A673 (cell line): ENCODE data around the gene ISYNA1. TPM values are rescaled to one million over a fixed set of nuclear protein-coding genes. Genes with fewer than 3 reads are reported as not detected.
"Not testable (repeated sequence)": the region's sequence is repeated elsewhere in the genome, so short reads cannot be mapped to it uniquely, and the experiment has no call there.

ENCODE experiments used
- BruUV-seq: library from RNA; stranded (reverse); fragments of 400-500 nt; replicated peaks from 2 replicates; lab custom pipeline; 2021; lab: Mats Ljungman, UMichigan
- CTCF ChIA-PET: fragments of 300-600 bp; sonication (Branson Sonifier 250); formaldehyde crosslinking; loops from one replicate; lab custom pipeline; 2022; ENCODE audit warnings: antibody characterized with exemption; lab: Charles Lee
- POLR2A ChIA-PET: fragments of 300-600 bp; sonication (Branson Sonifier 250); formaldehyde crosslinking; loops from one replicate; lab custom pipeline; 2022; ENCODE audit warnings: antibody characterized with exemption; ENCODE audit not compliant: low non-redundant PET; lab: Charles Lee
- DNase-seq: peaks from one replicate; pipeline ENCODE4 v3.0.0-alpha.2; 2015; ENCODE audit warnings: low spot score
- H3K27ac ChIP-seq: fragments of 200-600 bp; sonication (generic); 2 replicates; pipeline ENCODE4 v1.5.1; 2016; ENCODE audit warnings: mixed run types, low read depth, mild to moderate bottlenecking, mixed read lengths, antibody characterized with exemption, low read length; ENCODE audit not compliant: poor library complexity, severe bottlenecking
- H3K27me3 ChIP-seq: fragments of 200-600 bp; sonication (generic); replicated peaks from 2 replicates; pipeline ENCODE4 v1.6.1; 2017; ENCODE audit warnings: mixed run types, low read depth, mild to moderate bottlenecking, mixed read lengths, antibody characterized with exemption, low read length; ENCODE audit not compliant: insufficient read depth, poor library complexity
- H3K36me3 ChIP-seq: fragments of 200-600 bp; sonication (generic); 2 replicates; pipeline ENCODE4 v1.6.1; 2016; ENCODE audit warnings: mixed run types, mild to moderate bottlenecking, mixed read lengths, antibody characterized with exemption, low read length; ENCODE audit not compliant: insufficient read depth, poor library complexity, severe bottlenecking
- H3K4me1 ChIP-seq: fragments of 200-600 bp; sonication (generic); 2 replicates; pipeline ENCODE4 v1.6.1; 2017; ENCODE audit warnings: mixed run types, mild to moderate bottlenecking, mixed read lengths, antibody characterized with exemption, low read length; ENCODE audit not compliant: insufficient read depth, poor library complexity, severe bottlenecking
- H3K4me3 ChIP-seq: fragments of 200-600 bp; sonication (generic); 2 replicates; pipeline ENCODE4 v1.5.1; 2016; ENCODE audit warnings: low read depth, mixed run types, mild to moderate bottlenecking, mixed read lengths, low read length; ENCODE audit not compliant: poor library complexity, severe bottlenecking
- H3K9me3 ChIP-seq: fragments of 200-600 bp; sonication (generic); 2 replicates; pipeline ENCODE4 v1.6.1; 2016; ENCODE audit warnings: mixed run types, low read depth, mild to moderate bottlenecking, mixed read lengths, antibody characterized with exemption, low read length; ENCODE audit not compliant: poor library complexity, severe bottlenecking
- EZH2 ChIP-seq: fragments of 200-600 bp; sonication (generic); IDR thresholded peaks from 2 replicates; pipeline ENCODE4 v1.6.1; 2017; ENCODE audit warnings: borderline replicate concordance, low read depth, mild to moderate bottlenecking, mixed read lengths, antibody characterized with exemption, low read length; ENCODE audit not compliant: poor library complexity, severe bottlenecking
- intact Hi-C: fragments of 100-400 bp; cut with micrococcal nuclease; formaldehyde crosslinking; loops from one replicate; pipeline ENCODE4 v1.10.0; 2022; ENCODE audit not compliant: unreplicated experiment
- total RNA-seq: library from RNA; stranded (reverse); gene quantifications from 2 replicates; pipeline ENCODE4 v1.2.3, GENCODE V29; 2021
- TF ChIP-seq, protein P1 (sequence below): fragments of 300-800, 200-600 bp; sonication (generic); conservative IDR thresholded peaks from 2 replicates; pipeline ENCODE4 v1.5.1; 2017; ENCODE audit warnings: low read depth, mild to moderate bottlenecking, antibody characterized with exemption, low read length, moderate library complexity, mixed read lengths

Gene ISYNA1
- total RNA-seq, 1 experiment from 2014 or later = 153 TPM

GRCh38 chr19:18406749-18407148 lies 31.2 kb downstream of the ISYNA1 start:
- DNase-seq = no peak
- H3K9me3 ChIP-seq = no peaks in the 10 kb centered on the region
- intact Hi-C loops = no loop called here
- no TSS peak for BruUV-seq
- no peak overlapping the region for H3K27ac ChIP-seq
- POLR2A ChIA-PET = no interaction called here
- H3K36me3 ChIP-seq = no peaks in the 10 kb centered on the region
- no peaks in the 10 kb centered on the region for H3K4me1 ChIP-seq
- no peak for TF ChIP-seq EZH2
- TF ChIP-seq, protein P1, sequence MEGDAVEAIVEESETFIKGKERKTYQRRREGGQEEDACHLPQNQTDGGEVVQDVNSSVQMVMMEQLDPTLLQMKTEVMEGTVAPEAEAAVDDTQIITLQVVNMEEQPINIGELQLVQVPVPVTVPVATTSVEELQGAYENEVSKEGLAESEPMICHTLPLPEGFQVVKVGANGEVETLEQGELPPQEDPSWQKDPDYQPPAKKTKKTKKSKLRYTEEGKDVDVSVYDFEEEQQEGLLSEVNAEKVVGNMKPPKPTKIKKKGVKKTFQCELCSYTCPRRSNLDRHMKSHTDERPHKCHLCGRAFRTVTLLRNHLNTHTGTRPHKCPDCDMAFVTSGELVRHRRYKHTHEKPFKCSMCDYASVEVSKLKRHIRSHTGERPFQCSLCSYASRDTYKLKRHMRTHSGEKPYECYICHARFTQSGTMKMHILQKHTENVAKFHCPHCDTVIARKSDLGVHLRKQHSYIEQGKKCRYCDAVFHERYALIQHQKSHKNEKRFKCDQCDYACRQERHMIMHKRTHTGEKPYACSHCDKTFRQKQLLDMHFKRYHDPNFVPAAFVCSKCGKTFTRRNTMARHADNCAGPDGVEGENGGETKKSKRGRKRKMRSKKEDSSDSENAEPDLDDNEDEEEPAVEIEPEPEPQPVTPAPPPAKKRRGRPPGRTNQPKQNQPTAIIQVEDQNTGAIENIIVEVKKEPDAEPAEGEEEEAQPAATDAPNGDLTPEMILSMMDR = no peak
- H3K27me3 ChIP-seq = no peaks in the 10 kb centered on the region
- no peak overlapping the region for H3K4me3 ChIP-seq
- CTCF ChIA-PET = interaction anchor here (1.3 kb wide), 1 partner anchor 129 kb away, joined by 4 read pairs; no protein-coding TSS in a partner anchor

- H3K36me3 ChIP-seq, H3K27ac ChIP-seq, intact Hi-C loops, H3K27me3 ChIP-seq, H3K4me1 ChIP-seq, H3K9me3 ChIP-seq, POLR2A ChIA-PET, DNase-seq, BruUV-seq, CTCF ChIA-PET, H3K4me3 ChIP-seq: not testable (repeated sequence)
Observed at GRCh38 chr19:18405754-18406153, 32.2 kb downstream of the ISYNA1 start.

DNA sequence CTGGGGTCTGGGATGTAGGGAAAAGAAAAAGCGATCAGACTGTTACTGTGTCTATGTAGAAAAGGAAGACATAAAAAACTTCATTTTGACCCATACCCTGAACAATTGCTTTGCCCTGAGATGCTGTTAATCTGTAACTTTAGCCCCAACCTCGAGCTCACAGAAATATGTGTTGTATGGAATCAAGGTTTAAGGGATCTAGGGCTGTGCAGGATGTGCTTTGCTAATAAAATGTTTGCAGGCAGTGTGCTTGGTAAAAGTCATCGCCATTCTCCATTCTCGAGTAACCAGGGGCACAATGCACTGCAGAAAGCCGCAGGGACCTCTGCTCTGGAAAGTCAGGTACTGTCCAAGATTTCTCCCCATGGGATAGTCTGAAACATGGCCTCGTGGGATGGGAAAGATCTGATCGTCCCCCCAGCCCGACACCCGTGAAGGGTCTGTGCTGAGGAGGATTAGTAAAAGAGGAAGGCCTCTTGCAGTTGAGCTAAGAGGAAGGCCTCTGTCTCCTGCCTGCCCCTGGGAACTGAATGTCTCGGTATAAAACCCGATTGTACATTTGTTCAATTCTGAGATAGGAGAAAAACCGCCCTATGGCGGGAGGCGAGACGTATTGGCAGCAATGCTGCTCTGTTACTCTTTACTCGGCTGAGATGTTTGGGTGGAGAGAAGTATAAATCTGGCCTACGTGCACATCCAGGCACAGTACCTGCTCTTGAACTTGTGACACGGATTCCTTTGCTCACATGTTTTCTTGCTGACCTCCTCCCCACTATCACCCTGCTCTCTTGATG lies 35.3 kb downstream of the ISYNA1 start:
- H3K27ac ChIP-seq, BruUV-seq, H3K36me3 ChIP-seq, DNase-seq, intact Hi-C loops, H3K4me1 ChIP-seq, H3K9me3 ChIP-seq, H3K4me3 ChIP-seq, CTCF ChIA-PET, POLR2A ChIA-PET, H3K27me3 ChIP-seq: not testable (repeated sequence)

- POLR2A ChIA-PET = interaction anchor here (0.6 kb wide), 1 partner anchor 66 kb away, joined by 5 read pairs; no protein-coding TSS in a partner anchor
- no peak overlapping the region for H3K27ac ChIP-seq
- intact Hi-C loops = no loop called here
- no peaks in the 10 kb centered on the region for H3K36me3 ChIP-seq
- CTCF ChIA-PET = interaction anchor here (1.1 kb wide), 1 partner anchor 9 kb away, joined by 4 read pairs; no protein-coding TSS in a partner anchor
- TF ChIP-seq, protein P1 = 0 out of 2 replicates have a peak, but pooled peaks have one; percentile 35
- no peak for TF ChIP-seq EZH2
- BruUV-seq = no TSS peak
- no peaks in the 10 kb centered on the region for H3K4me1 ChIP-seq
- H3K4me3 ChIP-seq = no peak overlapping the region
- no peaks in the 10 kb centered on the region for H3K9me3 ChIP-seq
- no peaks in the 10 kb centered on the region for H3K27me3 ChIP-seq
- peak; percentile 64 for DNase-seq
Observed at GRCh38 chr19:18401580-18402112, 36.3 kb downstream of the ISYNA1 start.
